Measurements from ENCODE around the gene SRPK3. TPM values are rescaled to one million over a fixed set of nuclear protein-coding genes. Genes with fewer than 3 reads are reported as not detected.

Gene SRPK3
- polyA plus RNA-seq, 1 donor from 2014 or later: not detected

DNA sequence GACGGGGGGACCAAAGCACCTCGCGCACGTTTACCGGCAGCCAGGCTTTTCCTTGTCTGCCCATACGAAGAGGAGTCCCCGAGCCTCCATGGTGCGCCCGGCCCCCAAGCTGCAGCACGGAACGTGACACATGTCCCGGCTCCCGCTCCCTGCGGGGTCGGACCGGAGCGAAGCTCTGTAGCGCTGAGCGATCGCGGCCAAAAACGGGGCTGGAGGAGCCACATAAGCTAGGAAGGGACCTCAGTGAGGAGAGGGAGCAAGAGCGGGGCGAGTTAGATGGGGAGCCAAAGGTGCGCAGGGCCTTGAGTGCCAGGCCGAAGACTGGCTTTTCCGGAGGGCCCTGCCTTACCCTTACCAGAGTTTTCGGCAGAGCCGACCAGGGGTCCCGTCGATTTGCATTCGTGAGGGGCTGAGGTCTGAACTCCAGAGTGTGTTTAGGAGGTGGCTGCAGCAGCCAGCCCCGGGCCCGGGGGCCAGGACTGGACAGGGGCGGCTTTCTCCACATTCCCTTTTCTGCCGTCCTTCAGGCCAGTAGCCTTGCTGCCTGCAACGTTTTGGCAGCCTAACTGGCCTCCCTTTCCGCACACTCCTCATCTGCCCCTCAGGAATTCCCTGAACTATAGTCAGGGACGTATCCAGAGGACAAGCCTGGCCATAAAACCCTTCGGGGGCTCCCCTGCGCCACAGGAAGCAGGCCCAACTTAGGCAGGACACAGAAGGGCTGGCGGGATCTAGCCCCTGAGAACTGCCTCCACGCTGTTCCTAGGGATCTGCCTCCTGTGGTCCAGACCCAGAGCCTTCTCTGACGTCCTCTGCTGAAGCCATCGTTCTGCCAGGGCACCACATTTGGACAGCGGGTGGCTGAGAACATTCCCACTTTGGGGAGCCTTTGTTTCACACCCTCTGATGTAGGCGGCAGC, 14.3 kb downstream of the SRPK3 start:
- Histone ChIP-seq H3K27me3 (ENCODE audit: insufficient read depth, low read depth, low read length) (no peaks in the 10 kb centered on the region), H3K36me3 (ENCODE audit: insufficient read depth, low read length) (no peaks in the 10 kb centered on the region), H3K9me2 (ENCODE audit: insufficient read depth, low read length) (no peaks in the 10 kb centered on the region), H3K4me3 (ENCODE audit: low read length) (peak overlapping the region; percentile 83), H4K20me1 (ENCODE audit: insufficient read depth) (no peaks in the 10 kb centered on the region), H2AFZ (ENCODE audit: low read depth, low read length) (no peak overlapping the region), H3K9me3 (ENCODE audit: low read length) (no peaks in the 10 kb centered on the region), H3F3A (ENCODE audit: insufficient read depth, low read length, poor library complexity, severe bottlenecking) (no peaks in the 10 kb centered on the region), H3K4me2 (ENCODE audit: low read length) (peak overlapping the region; percentile 55), H3K9ac (ENCODE audit: low read length) (peak overlapping the region; percentile 95), H3K27ac (ENCODE audit: low read length) (peak overlapping the region; percentile 95), H3K79me2 (replicated peaks; ENCODE audit: insufficient read depth, low read length) (peaks cover 37% of the 10 kb centered on the region)
- TF ChIP-seq MXI1 (conservative IDR thresholded peaks at IDR 0.05; ENCODE audit: poor library complexity, severe bottlenecking): peak; percentile 40
- TF ChIP-seq SMC3 (conservative IDR thresholded peaks at IDR 0.05; ENCODE audit: poor library complexity): no peak

DNA sequence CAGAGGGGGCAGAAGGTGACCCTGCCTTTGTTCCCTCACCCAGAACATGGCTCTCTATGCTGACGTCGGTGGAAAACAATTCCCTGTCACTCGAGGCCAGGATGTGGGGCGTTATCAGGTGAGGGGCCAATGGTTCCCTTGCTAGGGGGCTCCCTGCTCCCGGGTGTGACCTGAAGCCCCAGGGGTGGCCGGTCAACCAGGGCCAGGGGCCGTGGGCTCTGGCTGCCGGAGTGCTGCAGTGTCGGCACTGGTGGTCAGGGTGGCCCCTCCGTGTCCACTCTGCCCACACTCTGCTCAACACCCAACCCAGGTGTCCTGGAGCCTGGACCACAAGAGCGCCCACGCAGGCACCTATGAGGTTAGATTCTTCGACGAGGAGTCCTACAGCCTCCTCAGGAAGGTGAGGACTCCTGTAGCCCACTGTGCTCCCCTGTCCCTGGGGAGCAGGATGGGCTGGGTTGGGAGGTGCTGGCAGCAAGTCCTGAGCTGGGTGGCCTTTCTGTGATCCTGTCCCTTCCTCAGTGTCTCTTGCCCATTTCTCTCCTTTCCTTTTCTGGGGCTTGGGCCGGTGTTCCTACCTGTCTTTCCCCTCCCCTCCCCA, 16.7 kb downstream of the SRPK3 start:
- Histone ChIP-seq H3K79me2 (replicated peaks; ENCODE audit: insufficient read depth, low read length) (peaks cover 32% of the 10 kb centered on the region), H4K20me1 (ENCODE audit: insufficient read depth) (no peaks in the 10 kb centered on the region), H3F3A (ENCODE audit: insufficient read depth, low read length, poor library complexity, severe bottlenecking) (no peaks in the 10 kb centered on the region), H3K9me2 (ENCODE audit: insufficient read depth, low read length) (no peaks in the 10 kb centered on the region), H3K4me3 (ENCODE audit: low read length) (no peak overlapping the region), H3K4me2 (ENCODE audit: low read length) (no peak overlapping the region), H2AFZ (ENCODE audit: low read depth, low read length) (no peak overlapping the region), H3K27ac (ENCODE audit: low read length) (no peak overlapping the region), H3K9me3 (ENCODE audit: low read length) (no peaks in the 10 kb centered on the region), H3K36me3 (ENCODE audit: insufficient read depth, low read length) (no peaks in the 10 kb centered on the region), H3K27me3 (ENCODE audit: insufficient read depth, low read depth, low read length) (no peaks in the 10 kb centered on the region), H3K9ac (ENCODE audit: low read length) (no peak overlapping the region)
- TF ChIP-seq EP300 (conservative IDR thresholded peaks at IDR 0.05; ENCODE audit: poor library complexity, severe bottlenecking) (no peak), MXI1 (conservative IDR thresholded peaks at IDR 0.05; ENCODE audit: poor library complexity, severe bottlenecking) (no peak), TAF1 (IDR thresholded peaks at IDR 0.05; ENCODE audit: low read depth) (no peak), POLR2AphosphoS5 (IDR thresholded peaks at IDR 0.05) (no peak), SMC3 (conservative IDR thresholded peaks at IDR 0.05; ENCODE audit: poor library complexity) (no peak)

DNA sequence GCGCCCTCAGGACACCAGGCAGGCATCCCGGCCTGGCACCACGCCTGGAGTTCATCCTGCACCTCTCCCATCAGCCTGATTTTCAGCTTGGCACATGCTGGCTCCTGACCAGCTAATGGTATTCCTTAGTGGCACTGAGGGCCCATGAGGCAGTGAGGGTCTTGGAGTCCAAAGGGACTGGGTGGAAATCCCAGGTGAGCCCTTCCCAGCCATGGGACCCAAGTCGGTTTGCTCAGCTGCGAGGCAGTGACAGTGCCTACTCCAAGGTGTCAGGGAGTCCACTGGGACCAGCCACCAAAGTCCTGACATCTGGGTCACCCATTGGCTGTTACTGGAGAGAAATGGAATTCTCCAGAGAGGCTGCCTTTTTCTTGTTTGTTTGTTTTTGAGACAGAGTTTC, 18.5 kb downstream of the SRPK3 start:
- Histone ChIP-seq H3K4me2 (ENCODE audit: low read length) (no peak overlapping the region), H3K27me3 (ENCODE audit: insufficient read depth, low read depth, low read length) (no peaks in the 10 kb centered on the region), H2AFZ (ENCODE audit: low read depth, low read length) (no peak overlapping the region), H3K36me3 (ENCODE audit: insufficient read depth, low read length) (no peaks in the 10 kb centered on the region), H3K9me3 (ENCODE audit: low read length) (no peaks in the 10 kb centered on the region), H3F3A (ENCODE audit: insufficient read depth, low read length, poor library complexity, severe bottlenecking) (no peaks in the 10 kb centered on the region), H3K9me2 (ENCODE audit: insufficient read depth, low read length) (no peaks in the 10 kb centered on the region), H3K79me2 (replicated peaks; ENCODE audit: insufficient read depth, low read length) (peaks cover 21% of the 10 kb centered on the region), H4K20me1 (ENCODE audit: insufficient read depth) (no peaks in the 10 kb centered on the region), H3K4me3 (ENCODE audit: low read length) (no peak overlapping the region), H3K9ac (ENCODE audit: low read length) (no peak overlapping the region), H3K27ac (ENCODE audit: low read length) (no peak overlapping the region)
- TF ChIP-seq EP300 (conservative IDR thresholded peaks at IDR 0.05; ENCODE audit: poor library complexity, severe bottlenecking) (no peak), SMC3 (conservative IDR thresholded peaks at IDR 0.05; ENCODE audit: poor library complexity) (no peak), EZH2 (IDR thresholded peaks at IDR 0.05; ENCODE audit: borderline replicate concordance, insufficient read depth, low read length, poor library complexity, severe bottlenecking) (no peak), MXI1 (conservative IDR thresholded peaks at IDR 0.05; ENCODE audit: poor library complexity, severe bottlenecking) (no peak), RAD21 (conservative IDR thresholded peaks at IDR 0.05) (no peak), TAF1 (IDR thresholded peaks at IDR 0.05; ENCODE audit: low read depth) (no peak), POLR2AphosphoS5 (IDR thresholded peaks at IDR 0.05) (no peak)
- TF ChIP-seq, protein P1, sequence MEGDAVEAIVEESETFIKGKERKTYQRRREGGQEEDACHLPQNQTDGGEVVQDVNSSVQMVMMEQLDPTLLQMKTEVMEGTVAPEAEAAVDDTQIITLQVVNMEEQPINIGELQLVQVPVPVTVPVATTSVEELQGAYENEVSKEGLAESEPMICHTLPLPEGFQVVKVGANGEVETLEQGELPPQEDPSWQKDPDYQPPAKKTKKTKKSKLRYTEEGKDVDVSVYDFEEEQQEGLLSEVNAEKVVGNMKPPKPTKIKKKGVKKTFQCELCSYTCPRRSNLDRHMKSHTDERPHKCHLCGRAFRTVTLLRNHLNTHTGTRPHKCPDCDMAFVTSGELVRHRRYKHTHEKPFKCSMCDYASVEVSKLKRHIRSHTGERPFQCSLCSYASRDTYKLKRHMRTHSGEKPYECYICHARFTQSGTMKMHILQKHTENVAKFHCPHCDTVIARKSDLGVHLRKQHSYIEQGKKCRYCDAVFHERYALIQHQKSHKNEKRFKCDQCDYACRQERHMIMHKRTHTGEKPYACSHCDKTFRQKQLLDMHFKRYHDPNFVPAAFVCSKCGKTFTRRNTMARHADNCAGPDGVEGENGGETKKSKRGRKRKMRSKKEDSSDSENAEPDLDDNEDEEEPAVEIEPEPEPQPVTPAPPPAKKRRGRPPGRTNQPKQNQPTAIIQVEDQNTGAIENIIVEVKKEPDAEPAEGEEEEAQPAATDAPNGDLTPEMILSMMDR (IDR thresholded peaks at IDR 0.05; ENCODE audit: poor library complexity, severe bottlenecking): no peak
- TF ChIP-seq, protein P2, sequence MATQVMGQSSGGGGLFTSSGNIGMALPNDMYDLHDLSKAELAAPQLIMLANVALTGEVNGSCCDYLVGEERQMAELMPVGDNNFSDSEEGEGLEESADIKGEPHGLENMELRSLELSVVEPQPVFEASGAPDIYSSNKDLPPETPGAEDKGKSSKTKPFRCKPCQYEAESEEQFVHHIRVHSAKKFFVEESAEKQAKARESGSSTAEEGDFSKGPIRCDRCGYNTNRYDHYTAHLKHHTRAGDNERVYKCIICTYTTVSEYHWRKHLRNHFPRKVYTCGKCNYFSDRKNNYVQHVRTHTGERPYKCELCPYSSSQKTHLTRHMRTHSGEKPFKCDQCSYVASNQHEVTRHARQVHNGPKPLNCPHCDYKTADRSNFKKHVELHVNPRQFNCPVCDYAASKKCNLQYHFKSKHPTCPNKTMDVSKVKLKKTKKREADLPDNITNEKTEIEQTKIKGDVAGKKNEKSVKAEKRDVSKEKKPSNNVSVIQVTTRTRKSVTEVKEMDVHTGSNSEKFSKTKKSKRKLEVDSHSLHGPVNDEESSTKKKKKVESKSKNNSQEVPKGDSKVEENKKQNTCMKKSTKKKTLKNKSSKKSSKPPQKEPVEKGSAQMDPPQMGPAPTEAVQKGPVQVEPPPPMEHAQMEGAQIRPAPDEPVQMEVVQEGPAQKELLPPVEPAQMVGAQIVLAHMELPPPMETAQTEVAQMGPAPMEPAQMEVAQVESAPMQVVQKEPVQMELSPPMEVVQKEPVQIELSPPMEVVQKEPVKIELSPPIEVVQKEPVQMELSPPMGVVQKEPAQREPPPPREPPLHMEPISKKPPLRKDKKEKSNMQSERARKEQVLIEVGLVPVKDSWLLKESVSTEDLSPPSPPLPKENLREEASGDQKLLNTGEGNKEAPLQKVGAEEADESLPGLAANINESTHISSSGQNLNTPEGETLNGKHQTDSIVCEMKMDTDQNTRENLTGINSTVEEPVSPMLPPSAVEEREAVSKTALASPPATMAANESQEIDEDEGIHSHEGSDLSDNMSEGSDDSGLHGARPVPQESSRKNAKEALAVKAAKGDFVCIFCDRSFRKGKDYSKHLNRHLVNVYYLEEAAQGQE (IDR thresholded peaks at IDR 0.05; ENCODE audit: borderline replicate concordance): no peak
